Activated CD4-positive, CD25-positive, alpha-beta regulatory T cell (primary cell): ENCODE results near the gene KCNJ10.
"Not testable (repeated sequence)": the region's sequence is repeated elsewhere in the genome, so short reads cannot be mapped to it uniquely, and the experiment has no call there.

ENCODE experiments used
- DNase-seq, 4 experiments: peaks; one replicate each; lab custom pipeline; 2025; lab: John Stamatoyannopoulos, UW

KCNJ10 gene

DNA sequence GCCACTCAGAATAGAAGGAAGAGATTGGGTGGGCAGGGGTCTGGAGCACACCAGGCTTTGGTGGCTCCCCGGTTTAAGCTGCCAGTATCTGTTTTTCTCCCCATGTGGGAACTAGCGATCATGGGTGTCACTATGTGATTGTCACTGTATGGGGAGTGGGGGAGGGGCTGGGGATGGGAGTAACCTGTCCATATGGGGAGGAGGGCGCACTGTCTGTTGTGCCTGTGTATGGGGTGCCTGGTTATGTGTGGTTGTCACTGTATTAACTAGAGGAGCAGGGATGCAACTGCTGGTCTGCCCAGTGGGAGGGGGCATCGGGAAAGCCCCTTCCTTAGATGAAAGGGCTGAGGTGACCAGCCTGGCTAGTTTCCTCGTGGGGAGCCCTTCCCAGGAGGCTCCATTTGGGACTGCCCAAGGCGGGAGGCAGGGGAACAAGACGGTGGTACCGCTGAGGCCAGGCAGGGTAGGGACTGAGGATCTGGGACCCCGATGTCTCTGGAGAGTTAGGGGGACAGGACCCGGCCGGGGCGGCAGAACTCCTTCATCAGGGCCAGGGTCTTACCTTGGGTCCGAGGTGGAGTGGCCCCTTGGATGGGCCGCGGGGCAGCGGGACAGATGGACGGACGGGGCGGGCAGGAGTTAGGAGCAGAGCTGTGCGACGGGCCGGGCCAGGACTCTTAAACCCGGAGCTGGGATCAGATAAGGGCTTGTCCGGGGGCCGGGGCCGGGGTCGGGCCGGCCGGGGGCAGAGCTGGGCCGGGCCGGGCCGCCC, at the start of gene KCNJ10:
TSS of gene KCNJ10 (minus strand) at position 701 of the 772 bp plus-strand sequence. CDS start 27,628 bp downstream, outside the sequence.
- no peak for DNase-seq

DNA sequence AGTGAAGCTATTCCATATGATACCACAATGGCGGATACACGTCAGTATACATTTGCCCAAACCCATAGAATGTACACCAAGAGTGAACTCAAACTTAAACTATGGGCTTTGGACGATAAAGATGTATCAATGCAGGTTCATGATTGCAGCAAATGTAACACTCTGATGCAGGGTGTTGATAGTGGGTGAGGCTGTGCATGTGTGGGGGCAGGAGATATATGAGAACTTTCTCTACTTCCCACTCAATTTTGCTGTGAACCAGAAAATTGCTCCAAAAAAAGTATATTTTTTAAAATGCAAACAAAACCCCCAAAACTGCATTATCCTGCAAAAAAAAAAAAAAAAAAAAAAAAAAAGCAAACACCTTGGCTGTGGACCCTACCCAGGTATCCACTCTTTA, 49.0 kb upstream of the KCNJ10 start:
- DNase-seq, result no peak

DNA sequence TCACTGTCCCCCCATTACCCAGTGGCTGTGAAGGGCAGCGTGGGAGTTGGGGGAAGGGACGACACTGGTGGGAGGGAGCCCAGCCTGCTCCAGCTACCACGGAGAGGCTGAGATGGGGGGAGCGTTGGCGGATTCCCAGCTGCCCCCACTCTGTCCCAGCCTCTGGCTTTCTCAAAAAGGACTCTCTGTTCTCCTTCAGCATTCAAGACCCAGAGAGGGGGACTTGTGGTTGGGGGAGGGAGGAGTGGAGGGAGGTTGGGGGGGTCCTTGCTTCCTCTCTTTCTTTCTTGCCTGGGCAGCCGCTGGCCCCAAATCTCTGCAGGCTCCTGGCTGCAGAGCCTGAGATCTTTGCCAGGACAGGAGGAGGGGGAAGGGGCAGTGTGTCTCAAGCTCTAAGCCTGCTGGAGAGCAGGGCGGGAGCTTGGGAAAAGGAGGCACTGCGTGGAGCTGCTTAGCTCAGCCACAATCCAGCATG, 47.8 kb upstream of the KCNJ10 start:
- no peak for DNase-seq

DNA sequence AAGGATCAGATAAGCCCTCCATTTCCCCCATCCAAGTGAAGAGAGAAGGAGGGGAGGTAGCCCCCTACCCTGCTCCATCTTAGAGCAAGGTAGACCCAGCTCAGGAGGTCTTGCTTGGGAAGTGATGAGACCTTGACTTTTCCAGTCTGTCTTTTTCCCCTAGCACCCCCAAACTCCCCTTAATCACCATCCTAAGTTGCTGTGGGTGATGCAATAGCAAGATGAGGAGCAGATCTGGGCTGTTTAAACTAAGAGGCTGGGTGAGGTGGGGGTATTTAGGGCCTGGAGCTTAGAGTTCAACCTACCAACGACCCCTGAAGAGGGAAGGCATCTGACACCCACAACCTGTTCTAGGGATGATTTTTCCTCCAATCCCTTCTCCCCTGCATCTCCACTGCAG, 47.3 kb upstream of the KCNJ10 start:
- DNase-seq, result no peak

DNA sequence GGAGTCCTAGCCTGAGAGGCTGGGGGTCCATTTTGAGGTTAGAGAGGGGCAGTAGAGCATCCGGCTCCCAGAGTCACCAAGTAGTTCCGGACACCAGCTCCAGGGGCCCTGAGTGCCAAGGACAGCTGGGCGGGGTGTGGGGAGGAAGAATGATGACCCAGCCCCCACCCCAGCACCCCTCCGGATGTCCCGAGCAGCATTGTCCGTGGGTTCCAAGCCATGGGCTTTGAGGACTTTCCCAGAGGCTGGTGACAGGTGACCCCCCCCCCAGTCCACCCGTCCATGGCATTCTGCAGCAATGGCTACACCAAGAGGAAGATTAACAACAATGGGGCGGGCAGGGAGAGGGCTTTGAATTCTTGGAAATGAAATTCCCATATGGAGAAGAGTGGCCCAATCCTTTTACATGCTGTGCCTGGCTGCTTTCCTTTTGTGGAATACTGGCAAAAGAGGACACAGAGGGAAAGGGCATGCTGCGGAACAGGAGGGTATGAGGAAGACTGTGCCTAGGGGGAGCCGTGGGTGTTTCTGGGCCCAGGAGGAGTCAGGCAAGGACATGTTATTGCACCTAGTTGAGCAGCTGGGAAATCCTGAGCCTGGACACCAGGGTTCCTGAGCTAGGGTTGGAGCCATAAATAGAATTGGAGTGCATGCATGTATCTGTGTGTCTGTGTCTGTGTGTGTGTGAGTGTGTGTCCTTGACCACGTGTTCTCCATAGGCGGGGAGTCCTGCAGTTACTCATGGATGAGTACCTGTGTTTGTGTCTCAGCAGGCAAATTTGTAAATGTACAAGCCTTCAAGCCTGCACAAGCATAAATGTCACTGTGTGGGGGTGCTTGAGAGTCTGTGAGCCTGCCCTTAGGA, 46.6 kb upstream of the KCNJ10 start:
- no peak for DNase-seq

DNA sequence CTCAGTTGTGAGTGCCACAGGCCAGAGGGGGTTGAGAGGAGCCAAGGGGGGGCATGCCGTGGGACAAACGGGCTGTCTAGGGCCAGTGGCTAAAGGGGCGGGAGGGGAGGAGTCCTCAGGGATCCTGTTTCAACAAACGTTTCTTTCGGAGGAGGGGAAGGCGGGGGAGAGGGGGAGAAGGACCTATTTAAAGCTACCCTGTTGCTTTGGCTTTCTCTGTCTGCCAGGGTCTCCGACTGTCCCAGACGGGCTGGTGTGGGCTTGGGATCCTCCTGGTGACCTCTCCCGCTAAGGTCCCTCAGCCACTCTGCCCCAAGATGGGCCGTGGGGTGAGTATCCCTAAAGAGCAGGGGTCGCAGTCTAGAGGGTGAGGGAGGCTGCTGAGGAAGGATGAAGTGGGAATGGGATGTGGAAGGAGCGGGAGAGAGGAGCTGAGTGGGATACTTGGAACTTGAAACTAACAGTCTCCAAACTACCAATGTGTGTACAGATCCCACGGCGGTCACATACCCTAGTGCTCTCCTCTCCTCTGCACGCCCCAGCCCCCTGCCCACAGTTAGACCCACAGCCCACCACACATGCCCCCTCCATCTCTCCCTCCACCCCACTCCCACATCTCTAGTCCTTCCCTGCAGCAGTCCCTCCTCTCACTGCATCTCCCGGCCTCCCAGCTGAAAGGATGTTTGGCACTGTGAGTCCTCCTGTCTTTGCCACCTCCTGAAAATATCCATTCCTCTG, 45.8 kb upstream of the KCNJ10 start, which contains the start of gene ATP1A2:
TSS of gene ATP1A2 (plus strand) at position 215 of the 738 bp plus-strand sequence. CDS start at position 318, 103 bp downstream.
- no peak for DNase-seq

DNA sequence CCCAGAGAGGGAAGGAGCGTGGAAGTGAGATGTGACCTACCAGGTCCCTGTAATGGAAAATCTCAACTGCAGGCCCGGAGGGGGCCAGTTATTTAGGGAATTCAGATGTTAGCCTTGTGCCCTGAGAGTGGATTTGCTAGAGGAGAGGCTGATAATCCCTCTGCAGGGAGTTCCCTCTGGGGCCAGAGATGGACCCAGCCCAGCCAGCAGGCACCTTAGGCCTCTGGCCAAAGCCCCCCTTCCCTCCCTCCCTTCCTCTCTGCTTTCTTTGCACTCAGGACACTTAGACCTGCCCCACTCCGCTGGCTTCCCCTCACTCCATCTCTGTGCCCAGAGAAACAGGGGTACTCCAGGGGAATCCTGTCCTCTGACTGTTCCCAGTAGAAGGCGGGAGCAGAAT, 44.1 kb upstream of the KCNJ10 start:
- DNase-seq, result no peak

DNA sequence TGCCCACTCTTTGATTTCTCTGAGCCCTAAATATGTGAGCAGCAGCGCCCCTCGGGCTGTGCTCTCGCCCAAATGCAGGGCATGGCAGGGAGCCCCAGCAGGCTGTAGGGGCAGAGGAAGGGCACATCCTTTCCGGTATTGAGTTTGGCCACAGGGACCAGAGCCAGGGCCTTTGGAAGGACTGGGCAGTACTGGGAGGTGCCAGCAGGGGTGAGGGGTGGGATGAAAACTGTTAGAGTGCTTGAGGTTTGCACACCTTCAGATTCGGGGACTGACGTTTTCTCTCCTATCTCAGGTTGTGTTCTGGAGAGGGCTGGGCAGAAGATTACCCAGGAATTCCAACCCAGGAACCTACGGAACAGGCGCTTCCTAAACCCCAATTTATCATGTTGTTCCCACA, 43.4 kb upstream of the KCNJ10 start:
- no peak for DNase-seq

DNA sequence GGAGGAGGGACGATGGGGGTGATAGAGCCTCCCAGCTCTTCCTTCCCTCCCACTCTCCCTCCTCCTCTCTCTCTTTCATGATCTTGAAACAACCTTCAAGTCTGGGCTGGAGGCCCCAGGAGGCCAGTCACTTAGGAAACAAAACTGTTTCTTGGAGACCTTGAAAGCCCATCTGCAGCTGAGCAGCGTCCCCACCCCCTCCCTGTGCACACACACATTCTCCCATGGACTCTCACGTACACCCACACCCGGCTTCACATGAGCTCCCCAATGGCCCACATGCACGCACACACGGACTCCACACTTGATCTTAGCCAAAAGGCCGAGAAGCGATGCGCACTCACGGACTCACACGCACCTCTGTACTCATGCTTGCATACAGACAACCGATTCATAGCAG, 42.4 kb upstream of the KCNJ10 start:
- DNase-seq, result no peak

DNA sequence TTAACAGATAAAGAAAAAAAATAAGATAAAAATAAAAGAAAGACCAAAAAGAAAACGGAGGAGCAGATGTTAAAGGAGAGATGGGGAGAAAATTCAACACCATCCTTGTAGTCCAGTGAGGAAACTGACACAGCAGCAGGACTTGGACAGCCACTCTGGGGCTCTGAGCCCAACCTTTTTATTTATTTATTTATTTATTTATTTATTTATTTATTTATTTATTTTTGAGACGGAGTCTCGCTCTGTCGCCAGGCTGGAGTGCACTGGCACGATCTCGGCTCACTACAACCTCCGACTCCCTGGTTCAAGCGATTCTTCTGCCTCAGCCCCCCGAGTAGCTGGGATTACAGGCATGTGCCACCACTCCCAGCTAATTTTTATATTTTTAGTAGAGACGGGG, 41.5 kb upstream of the KCNJ10 start:
- DNase-seq, result not testable (repeated sequence)

DNA sequence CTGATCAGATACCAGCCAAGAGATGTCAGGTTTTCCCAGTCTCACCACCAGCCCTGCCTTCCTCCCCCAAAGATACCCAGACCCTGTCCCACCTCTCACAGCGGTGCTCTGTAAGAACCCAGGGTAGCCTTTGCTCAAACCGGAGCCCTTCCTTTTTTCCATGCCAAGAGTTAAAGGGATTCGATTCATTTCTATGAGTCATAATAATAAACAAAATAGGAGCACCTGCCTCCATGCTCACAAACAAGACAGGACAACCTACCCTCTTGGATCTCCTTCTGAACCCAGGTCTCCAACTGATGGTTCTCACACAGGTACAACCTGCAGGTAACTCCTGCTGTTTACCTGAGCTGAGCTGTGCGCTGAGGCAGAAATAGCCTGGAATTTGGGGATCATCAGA, 39.7 kb upstream of the KCNJ10 start:
- DNase-seq, result no peak

DNA sequence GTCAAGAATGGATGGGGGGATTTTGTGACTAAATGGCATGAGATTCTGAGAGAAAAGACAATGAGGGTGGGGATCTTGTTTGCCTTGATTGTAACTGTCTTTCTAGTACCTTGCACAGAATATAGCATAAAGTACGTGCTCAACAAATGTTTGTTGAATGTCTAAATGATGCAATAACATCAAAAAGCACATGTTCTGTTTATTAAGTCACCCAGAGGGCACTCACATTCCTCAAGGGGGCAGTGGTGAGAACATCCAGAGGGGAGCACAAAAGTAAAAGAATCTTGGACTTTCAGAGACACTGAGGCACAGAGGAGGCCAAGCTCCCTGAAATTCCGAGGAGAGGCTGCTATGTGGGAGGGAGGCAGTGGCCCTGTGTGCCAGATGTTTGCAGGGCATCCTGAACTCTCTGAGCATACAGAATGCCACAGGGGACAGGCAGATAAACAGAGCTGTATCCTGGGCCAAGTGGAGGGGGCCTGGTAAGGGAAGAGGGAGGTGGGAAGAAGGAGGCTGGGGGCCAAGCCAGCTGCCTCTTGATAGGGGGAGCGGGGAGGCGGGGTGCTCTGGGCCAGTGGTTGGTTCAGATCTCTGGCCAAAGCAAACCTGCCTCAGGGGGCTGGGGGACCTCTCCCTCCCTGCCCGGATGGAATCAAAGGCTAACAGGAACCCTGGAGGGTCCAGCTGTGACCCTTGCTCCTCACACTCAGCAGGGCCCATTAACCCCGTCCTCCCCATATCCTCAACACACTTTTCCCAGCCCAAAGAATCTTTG, 39.1 kb upstream of the KCNJ10 start:
- DNase-seq, result no peak

DNA sequence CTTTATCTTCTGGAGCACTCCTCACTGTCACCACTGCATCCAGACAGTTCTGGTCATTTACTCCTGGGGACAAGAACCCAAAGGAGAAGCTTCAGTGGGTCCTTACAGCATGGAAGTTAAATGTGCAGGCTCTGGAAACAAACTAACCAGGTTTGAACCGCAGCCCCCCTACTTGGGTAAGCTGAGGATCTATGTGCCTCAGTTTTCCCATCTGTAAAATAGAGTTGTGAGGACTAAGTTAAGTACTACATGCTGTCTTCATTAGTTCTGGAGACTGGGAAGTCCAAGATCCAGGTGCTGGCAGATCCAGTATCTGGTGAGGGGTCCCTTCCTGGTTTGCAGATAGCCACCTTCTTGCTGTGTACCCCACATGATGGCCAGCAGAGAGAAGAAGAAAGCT, 37.6 kb upstream of the KCNJ10 start:
- no peak for DNase-seq

DNA sequence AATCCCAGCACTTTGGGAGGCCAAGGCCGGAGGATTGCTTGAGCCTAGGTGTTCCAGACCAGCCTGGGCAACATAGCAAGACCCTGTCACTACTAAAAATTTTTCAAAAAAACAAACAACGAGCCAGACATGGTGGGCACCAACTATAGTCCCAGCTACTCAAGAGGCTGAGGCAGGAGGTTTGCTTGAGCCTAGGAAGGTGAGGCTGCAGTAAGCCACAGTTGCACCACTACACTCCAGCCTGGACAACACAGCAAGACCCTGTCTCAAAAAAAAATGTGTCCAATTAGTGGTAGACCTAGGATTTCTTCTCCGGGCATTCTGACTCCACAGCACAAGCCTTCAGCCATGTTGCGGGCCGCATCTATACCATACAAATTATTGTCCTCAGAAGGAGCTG, 35.2 kb upstream of the KCNJ10 start:
- no peak for DNase-seq

DNA sequence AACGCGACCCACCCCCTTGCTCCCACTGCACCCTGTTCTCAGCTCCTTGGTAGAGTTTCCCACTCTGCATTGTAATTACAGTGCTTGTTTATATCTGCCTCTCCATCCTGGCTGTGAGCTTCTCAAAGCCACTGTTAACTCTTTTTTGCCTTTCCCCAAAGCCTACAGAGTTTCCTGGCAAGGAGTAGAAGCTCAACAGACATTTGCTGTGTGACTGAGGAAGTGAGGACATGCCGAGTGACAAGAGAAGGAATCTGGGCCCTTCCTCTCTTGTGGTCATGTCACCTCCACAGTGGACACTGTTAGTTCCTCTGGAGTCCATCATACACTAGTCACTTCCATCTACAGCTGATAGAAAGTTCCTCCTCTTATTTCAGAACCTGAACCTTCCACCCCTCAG, 34.5 kb upstream of the KCNJ10 start:
- no peak for DNase-seq

DNA sequence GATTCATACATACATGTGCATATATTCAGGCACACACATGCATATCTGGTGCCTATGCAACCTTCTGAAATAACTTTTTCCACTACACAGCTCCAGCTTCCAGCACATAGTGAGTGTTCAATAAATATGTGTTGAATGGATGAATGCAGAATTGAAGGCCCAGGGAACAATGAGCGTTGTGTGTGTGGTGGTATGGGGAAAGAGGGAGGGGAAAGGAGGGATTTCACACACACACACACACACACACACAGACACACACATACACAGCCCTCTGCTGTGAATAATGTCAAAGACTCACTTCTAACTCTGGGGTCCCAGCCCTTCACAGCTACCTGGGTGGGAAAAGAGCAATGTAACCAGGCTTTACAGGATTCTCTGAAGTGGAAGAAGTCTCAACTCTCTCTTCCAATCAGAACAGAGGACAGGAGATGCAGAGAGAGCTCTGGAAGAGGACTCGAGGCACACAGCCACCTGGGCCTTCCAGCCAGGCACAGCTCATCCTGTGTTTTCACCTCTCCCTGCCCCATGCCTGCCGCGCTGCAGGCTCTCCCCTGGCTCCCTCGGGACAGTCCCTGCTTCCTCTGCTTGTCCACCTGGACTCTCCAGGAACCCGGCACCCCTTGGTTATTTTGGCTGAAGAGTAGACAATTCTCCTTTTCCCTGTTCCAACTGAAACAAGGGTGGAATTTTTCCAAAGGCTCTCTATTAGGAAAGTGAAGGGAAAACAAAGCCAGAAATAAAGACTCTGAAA, 33.9 kb upstream of the KCNJ10 start:
- no peak for DNase-seq

DNA sequence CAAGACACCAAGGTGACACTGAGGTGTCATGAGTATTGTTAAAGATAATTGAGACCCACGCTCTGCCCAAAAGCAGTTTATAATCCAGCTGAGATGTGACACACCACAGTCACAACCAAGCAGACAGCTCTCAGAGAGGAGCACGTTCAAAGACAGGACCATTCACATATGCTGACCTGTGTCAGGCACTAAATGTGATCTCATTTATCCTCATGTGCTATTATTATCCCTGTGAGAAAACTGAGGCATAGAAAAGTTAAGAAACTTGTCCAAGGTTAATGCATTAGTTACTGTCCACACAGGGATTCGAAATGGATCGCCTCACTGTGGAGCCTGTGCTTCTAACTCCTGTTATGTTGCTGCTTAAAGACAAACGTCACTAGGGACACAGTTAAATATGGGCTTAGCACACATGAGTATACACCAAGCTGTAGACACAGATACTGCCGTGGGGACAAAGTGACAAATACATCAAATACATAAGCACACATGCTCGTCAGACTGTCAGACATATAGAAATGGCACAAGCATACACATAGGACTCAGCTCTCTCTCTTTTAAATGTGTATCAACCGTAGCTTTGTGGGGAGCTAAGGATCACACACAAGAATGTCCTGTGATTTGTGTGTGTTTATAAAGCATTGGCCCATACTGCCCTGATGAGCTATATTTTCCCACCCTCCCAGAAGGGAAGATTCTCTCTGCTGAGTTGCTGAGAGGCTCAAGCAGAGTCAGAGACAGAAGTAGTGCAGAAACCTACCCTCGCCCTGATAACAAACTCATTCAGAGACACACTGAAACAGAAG, 32.0 kb upstream of the KCNJ10 start:
- no peak for DNase-seq

DNA sequence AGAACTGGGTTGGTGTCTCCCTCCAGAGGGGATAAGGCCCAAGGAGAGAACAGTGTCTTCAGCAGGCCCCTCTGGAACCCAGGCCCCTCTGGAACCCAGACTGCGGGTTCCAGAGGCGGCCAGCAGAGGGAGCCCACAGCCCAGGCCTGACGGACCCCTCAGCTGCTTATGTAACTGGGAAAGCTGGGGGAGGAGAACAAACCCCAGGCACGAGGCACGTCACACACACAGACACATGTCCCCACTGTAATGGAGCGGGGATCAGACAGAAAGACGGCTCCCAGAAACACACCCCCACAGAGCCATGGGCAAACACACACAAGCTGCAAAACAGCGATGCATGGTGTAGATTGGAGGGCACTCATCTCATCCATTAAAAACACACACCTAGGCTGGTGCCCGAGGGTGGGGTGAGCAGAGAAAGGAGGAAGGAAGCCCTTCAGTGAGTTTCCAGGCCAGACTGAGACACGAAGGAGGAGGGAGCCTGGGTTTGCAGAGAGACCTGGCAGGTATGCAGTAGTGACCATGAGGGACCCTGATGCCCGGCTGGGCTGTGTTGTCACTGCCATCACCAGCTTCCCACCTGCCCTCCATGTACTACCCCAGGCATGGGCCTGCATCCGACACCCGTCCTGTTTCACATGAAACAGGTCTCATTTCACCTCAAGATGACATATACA, 31.2 kb upstream of the KCNJ10 start:
- peak; percentile 37 to 45 (median 40) for DNase-seq

DNA sequence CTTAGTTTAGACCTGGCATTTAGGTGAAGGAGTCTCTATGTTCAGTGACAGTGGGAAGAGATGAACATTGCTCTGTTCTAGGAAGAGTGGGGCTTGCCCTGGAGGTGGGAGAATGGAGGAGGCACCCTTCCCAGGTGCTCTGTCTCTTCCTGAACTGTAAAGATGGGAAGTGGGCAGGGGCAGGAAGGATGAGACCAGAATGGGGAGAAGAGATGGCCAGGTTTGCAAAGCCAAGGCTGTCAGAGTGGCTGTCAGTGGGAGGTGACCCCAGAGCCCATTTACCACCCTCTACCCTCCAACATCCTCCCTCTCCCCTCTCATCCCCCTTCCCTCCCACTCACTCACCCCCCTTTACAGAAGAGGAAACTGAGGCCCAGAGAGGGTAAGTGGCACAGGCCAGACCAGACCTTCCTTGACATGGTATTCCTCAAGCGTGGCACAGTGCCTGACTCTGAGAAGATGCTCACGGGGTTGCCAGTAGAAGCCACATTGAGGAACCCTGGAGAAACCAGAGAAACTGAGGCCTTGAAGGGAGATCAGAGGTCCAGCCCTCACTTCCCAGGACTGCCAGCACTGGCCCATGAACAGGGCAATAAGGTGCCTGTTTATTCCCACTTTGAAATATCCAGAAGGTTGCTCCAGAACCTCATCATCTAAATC, 29.9 kb upstream of the KCNJ10 start:
- DNase-seq, result no peak
